MCF 10A (cell line): ENCODE data around the gene PPP1R14C. TPM values are rescaled to one million over a fixed set of nuclear protein-coding genes. Genes with fewer than 3 reads are reported as not detected.

ENCODE experiments used
- BruUV-seq: library from RNA; stranded (reverse); fragments of 400-500 nt; replicated peaks from 2 replicates; lab custom pipeline; 2021; lab: Mats Ljungman, UMichigan
- CTCF ChIA-PET: fragments of 300-600 bp; sonication (Branson Sonifier 250); formaldehyde crosslinking; extraction: SDS; loops from one replicate; lab custom pipeline; 2021; ENCODE audit warnings: antibody characterized with exemption, inconsistent platforms; lab: Yijun Ruan, JAX
- POLR2A ChIA-PET: fragments of 300-600, 350-650 bp; sonication (Branson Sonifier 250); formaldehyde crosslinking; extraction: SDS; loops from one replicate; lab custom pipeline; 2020; ENCODE audit warnings: antibody characterized with exemption, inconsistent platforms; lab: Yijun Ruan, JAX
- DNase-seq: peaks from one replicate; pipeline ENCODE4 v3.0.0-alpha.2; 2018; ENCODE audit not compliant: unreplicated experiment
- H3K27ac Mint-ChIP-seq: one replicate; pipeline ENCODE4 v1.8.0; 2022; ENCODE audit warnings: mild to moderate bottlenecking, low read depth, mixed read lengths; ENCODE audit not compliant: unreplicated experiment
- H3K27me3 Mint-ChIP-seq: one replicate; pipeline ENCODE4 v1.8.0; 2022; ENCODE audit warnings: mixed read lengths; ENCODE audit not compliant: insufficient read depth, unreplicated experiment
- H3K36me3 Mint-ChIP-seq: one replicate; pipeline ENCODE4 v1.8.0; 2022; ENCODE audit warnings: mild to moderate bottlenecking, moderate library complexity, mixed read lengths; ENCODE audit not compliant: insufficient read depth, unreplicated experiment
- H3K4me1 Mint-ChIP-seq: one replicate; pipeline ENCODE4 v1.8.0; 2022; ENCODE audit warnings: mixed read lengths; ENCODE audit not compliant: insufficient read depth, unreplicated experiment
- H3K4me3 Mint-ChIP-seq: one replicate; pipeline ENCODE4 v1.8.0; 2022; ENCODE audit warnings: mild to moderate bottlenecking, moderate library complexity, mixed read lengths; ENCODE audit not compliant: unreplicated experiment
- H3K9me3 Mint-ChIP-seq: one replicate; pipeline ENCODE4 v1.8.0; 2022; ENCODE audit warnings: mixed read lengths; ENCODE audit not compliant: unreplicated experiment
- CTCF ChIP-seq: fragments of 200-600 bp; IDR thresholded peaks from one replicate; pipeline ENCODE4 v1.8.0; 2022; ENCODE audit warnings: antibody characterized with exemption, mild to moderate bottlenecking; ENCODE audit not compliant: unreplicated experiment
- intact Hi-C: fragments of 100-400 bp; cut with micrococcal nuclease; formaldehyde crosslinking; loops from 2 replicates; pipeline ENCODE4 v1.14.1; 2022
- total RNA-seq: library from RNA; stranded (reverse); gene quantifications from 2 replicates; pipeline ENCODE4 v1.2.3, GENCODE V29; 2022

PPP1R14C gene
- total RNA-seq, 1 experiment from 2014 or later, result 32.0 TPM

GRCh38 chr6:150149146-150149545, 6.3 kb downstream of the PPP1R14C start:
- no peaks in the 10 kb centered on the region for H3K9me3 Mint-ChIP-seq
- ChIA-PET POLR2A (no interaction called here), CTCF (no interaction called here)
- no TSS peak for BruUV-seq
- no peaks in the 10 kb centered on the region for H3K27me3 Mint-ChIP-seq
- H3K4me3 Mint-ChIP-seq, result no peak overlapping the region
- intact Hi-C loops, result loop anchor here (10.0 kb wide), 1 partner anchor 246 kb away; no protein-coding TSS in a partner anchor
- peaks cover 60% of the 10 kb centered on the region for H3K4me1 Mint-ChIP-seq
- H3K36me3 Mint-ChIP-seq, result peaks cover 14% of the 10 kb centered on the region
- no peak for TF ChIP-seq CTCF
- no peak for DNase-seq
- H3K27ac Mint-ChIP-seq, result no peak overlapping the region

- Mint-ChIP-seq H3K27me3 (no peaks in the 10 kb centered on the region), H3K36me3 (peaks cover 14% of the 10 kb centered on the region), H3K4me3 (no peak overlapping the region), H3K9me3 (no peaks in the 10 kb centered on the region), H3K27ac (peak overlapping the region; percentile 32), H3K4me1 (peaks cover 60% of the 10 kb centered on the region)
- POLR2A ChIA-PET, result interaction anchor here (0.6 kb wide), 1 partner anchor 54 kb away, joined by 3 read pairs; no protein-coding TSS in a partner anchor
- intact Hi-C loops, result no loop called here
- CTCF ChIA-PET, result interaction anchor here (0.5 kb wide), 1 partner anchor 665 kb away, joined by 3 read pairs; no protein-coding TSS in a partner anchor
- DNase-seq, result no peak
- TF ChIP-seq CTCF, result no peak
- BruUV-seq, result no TSS peak
Measured at GRCh38 chr6:150150458-150150820, 7.6 kb downstream of the PPP1R14C start.

GRCh38 chr6:150150821-150151646, 8.2 kb downstream of the PPP1R14C start:
- Mint-ChIP-seq H3K27me3 (no peaks in the 10 kb centered on the region), H3K4me1 (peaks cover 54% of the 10 kb centered on the region), H3K27ac (peak overlapping the region; percentile 32), H3K36me3 (peaks cover 14% of the 10 kb centered on the region), H3K4me3 (no peak overlapping the region), H3K9me3 (no peaks in the 10 kb centered on the region)
- CTCF ChIA-PET, result interaction anchor here (0.5 kb wide), 1 partner anchor 664 kb away, joined by 3 read pairs; no protein-coding TSS in a partner anchor
- DNase-seq, result no peak
- POLR2A ChIA-PET, result interaction anchor here (0.7 to 1.3 kb wide), 5 partner anchors 13 to 104 kb away, joined by 3 to 6 read pairs (median 3); no protein-coding TSS in a partner anchor
- intact Hi-C loops, result no loop called here
- BruUV-seq, result no TSS peak
- no peak for TF ChIP-seq CTCF
